ENCODE measurements around the gene PLA2G2F. TPM values are rescaled to one million over a fixed set of nuclear protein-coding genes. Genes with fewer than 3 reads are reported as not detected.

Gene PLA2G2F
- total RNA-seq, 1 experiment from 2014 or later: not detected

DNA sequence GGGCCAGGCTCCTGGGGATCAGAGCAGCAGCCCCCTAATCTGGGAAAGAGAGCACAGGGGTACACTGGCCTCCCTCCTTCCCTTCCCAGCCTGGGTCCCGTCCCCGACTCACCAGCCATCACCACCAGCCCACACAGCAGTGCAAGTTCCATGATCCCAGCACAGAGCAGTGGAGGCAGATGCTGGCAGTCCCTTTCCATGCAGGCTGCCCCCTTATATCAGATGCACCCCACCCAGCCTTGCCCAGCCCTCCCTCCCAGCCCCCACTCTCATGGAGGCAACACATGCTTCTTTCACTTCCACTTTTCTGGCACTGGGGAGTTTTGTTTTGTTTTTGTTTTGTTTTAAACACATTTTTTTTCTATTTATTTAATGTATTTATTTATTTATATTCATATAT lies 19.8 kb upstream of the PLA2G2F start, which contains the start of gene PLA2G2D:
PLA2G2D (minus strand) TSS at position 190 of the 400 bp plus-strand sequence; CDS start at position 152, 38 bp downstream.
- Mint-ChIP-seq H3K36me3 (no peaks in the 10 kb centered on the region), H3K9me3 (no peaks in the 10 kb centered on the region), H3K27me3 (ENCODE audit: low read depth) (no peaks in the 10 kb centered on the region; the same call in 1 of the 2 replicates), H3K27ac (no peak within 1 kb of the TSS), H3K4me3 (no peak within 1 kb of the TSS), H3K4me1 (peaks cover 2% of the 10 kb centered on the region)
- ATAC-seq (no peak), DNase-seq (ENCODE audit: low spot score) (no peak)
- POLR2A ChIA-PET: no interaction called here
- no peak for TF ChIP-seq CDX4 (CRISPR knock-in tag; IDR thresholded peaks at IDR 0.05; ENCODE audit: borderline replicate concordance)
- TF ChIP-seq TCF7 (CRISPR knock-in tag; IDR thresholded peaks at IDR 0.05; ENCODE audit: low read depth): no peak
- TF ChIP-seq PREB (CRISPR knock-in tag; IDR thresholded peaks at IDR 0.05; ENCODE audit: borderline replicate concordance): no peak
- CTCF ChIA-PET: interaction anchor here (1.2 kb wide), 1 partner anchor 145 kb away, joined by 4 read pairs; no protein-coding TSS in a partner anchor

DNA sequence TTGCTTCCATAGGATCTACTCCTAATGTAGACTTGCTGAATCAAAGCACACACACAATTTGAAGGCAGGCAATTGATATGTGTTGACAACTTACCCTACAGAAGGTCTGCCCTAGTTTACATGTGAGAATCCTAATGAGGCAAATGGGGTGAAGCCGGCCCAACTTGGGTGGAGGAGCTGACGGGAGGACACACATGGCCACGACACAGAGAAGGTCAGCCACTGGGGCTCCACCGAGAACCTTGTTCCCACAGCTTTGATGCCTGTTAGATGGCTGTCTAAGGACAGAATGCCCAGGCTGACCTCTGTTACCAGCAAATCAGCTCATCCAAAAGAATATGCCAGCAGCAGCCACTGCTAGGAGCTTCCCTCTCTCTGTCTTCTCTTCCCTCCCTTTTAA lies 18.3 kb upstream of the PLA2G2F start:
- ATAC-seq (no peak), DNase-seq (ENCODE audit: low spot score) (no peak)
- H3K36me3 Mint-ChIP-seq: no peaks in the 10 kb centered on the region
- CTCF ChIA-PET: interaction anchor here (0.9 kb wide), 1 partner anchor 19 kb away, joined by 3 read pairs; no protein-coding TSS in a partner anchor
- TF ChIP-seq SMAD3 (CRISPR knock-in tag; IDR thresholded peaks at IDR 0.05; ENCODE audit: borderline replicate concordance) (no peak), ZNF138 (CRISPR knock-in tag; conservative IDR thresholded peaks at IDR 0.05) (no peak)
- TF ChIP-seq, protein P1, sequence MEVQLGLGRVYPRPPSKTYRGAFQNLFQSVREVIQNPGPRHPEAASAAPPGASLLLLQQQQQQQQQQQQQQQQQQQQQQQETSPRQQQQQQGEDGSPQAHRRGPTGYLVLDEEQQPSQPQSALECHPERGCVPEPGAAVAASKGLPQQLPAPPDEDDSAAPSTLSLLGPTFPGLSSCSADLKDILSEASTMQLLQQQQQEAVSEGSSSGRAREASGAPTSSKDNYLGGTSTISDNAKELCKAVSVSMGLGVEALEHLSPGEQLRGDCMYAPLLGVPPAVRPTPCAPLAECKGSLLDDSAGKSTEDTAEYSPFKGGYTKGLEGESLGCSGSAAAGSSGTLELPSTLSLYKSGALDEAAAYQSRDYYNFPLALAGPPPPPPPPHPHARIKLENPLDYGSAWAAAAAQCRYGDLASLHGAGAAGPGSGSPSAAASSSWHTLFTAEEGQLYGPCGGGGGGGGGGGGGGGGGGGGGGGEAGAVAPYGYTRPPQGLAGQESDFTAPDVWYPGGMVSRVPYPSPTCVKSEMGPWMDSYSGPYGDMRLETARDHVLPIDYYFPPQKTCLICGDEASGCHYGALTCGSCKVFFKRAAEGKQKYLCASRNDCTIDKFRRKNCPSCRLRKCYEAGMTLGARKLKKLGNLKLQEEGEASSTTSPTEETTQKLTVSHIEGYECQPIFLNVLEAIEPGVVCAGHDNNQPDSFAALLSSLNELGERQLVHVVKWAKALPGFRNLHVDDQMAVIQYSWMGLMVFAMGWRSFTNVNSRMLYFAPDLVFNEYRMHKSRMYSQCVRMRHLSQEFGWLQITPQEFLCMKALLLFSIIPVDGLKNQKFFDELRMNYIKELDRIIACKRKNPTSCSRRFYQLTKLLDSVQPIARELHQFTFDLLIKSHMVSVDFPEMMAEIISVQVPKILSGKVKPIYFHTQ (CRISPR knock-in tag; IDR thresholded peaks at IDR 0.05): no peak
- H3K4me3 Mint-ChIP-seq: no peak overlapping the region
- no peaks in the 10 kb centered on the region for H3K9me3 Mint-ChIP-seq
- H3K27ac Mint-ChIP-seq: no peak overlapping the region
- no peaks in the 10 kb centered on the region; the same call in 1 of the 2 replicates for H3K27me3 Mint-ChIP-seq (ENCODE audit: low read depth)
- POLR2A ChIA-PET: no interaction called here
- H3K4me1 Mint-ChIP-seq: no peaks in the 10 kb centered on the region

DNA sequence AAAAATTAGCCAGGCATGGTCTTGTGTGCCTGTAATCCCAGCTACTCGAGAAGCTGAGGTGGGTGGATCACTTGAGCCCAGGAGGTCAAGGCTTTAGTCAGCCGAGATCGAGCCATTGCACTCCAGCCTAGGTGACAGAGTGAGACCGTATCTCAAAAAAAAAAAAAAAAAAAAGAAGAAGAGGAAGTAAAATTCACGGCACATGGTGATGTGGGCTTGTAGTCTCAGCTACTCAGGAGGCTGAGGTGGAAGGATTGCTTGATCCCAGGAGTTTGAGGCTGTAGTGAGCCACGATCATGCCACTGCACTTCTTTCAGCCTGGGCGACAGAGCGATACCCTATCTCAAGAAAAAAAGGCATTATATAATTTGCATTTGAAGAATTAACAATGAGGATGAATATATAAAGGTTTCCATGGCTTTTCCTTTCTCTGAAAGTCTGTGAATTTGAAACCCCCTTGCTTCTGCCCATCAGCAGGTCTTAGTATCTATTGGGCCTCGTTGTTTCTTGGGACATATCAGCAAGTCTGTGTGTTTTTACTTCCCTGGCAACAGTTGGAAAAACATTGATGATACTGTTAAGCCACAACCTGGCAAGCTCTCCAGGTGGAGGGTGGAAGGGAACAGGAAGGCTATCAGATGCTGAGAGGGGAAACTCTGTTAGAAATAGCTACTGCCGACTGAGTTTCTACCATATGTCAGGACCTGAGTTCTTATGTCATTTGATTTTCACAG lies 15.2 kb upstream of the PLA2G2F start:
- H3K4me1 Mint-ChIP-seq: no peaks in the 10 kb centered on the region
- H3K36me3 Mint-ChIP-seq: no peaks in the 10 kb centered on the region
- H3K9me3 Mint-ChIP-seq: no peaks in the 10 kb centered on the region
- DNase-seq (ENCODE audit: low spot score) (no peak), ATAC-seq (no peak)
- no peak overlapping the region for H3K27ac Mint-ChIP-seq
- H3K4me3 Mint-ChIP-seq: no peak overlapping the region
- no peaks in the 10 kb centered on the region; the same call in 1 of the 2 replicates for H3K27me3 Mint-ChIP-seq (ENCODE audit: low read depth)
- CTCF ChIA-PET: interaction anchor here (1.2 to 2.1 kb wide), 2 partner anchors 28 to 149 kb away, joined by 5 to 7 read pairs; no protein-coding TSS in a partner anchor
- POLR2A ChIA-PET: no interaction called here
- TF ChIP-seq TEAD4 (CRISPR knock-in tag; IDR thresholded peaks at IDR 0.05): no peak
- no peak for TF ChIP-seq ERG (CRISPR knock-in tag; IDR thresholded peaks at IDR 0.05)
- no peak for TF ChIP-seq IRF2 (CRISPR knock-in tag; IDR thresholded peaks at IDR 0.05; ENCODE audit: borderline replicate concordance, low read depth)
- no peak for TF ChIP-seq ZNF416 (CRISPR knock-in tag; IDR thresholded peaks at IDR 0.05)
- no peak for TF ChIP-seq ARID4B (CRISPR knock-in tag; IDR thresholded peaks at IDR 0.05; ENCODE audit: borderline replicate concordance)
- no peak for TF ChIP-seq HMGXB4 (CRISPR knock-in tag; IDR thresholded peaks at IDR 0.05)
- TF ChIP-seq, protein P2, sequence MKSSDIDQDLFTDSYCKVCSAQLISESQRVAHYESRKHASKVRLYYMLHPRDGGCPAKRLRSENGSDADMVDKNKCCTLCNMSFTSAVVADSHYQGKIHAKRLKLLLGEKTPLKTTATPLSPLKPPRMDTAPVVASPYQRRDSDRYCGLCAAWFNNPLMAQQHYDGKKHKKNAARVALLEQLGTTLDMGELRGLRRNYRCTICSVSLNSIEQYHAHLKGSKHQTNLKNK (CRISPR knock-in tag; IDR thresholded peaks at IDR 0.05): no peak
- no peak for TF ChIP-seq FOXJ3 (CRISPR knock-in tag; IDR thresholded peaks at IDR 0.05; ENCODE audit: borderline replicate concordance)
